ENCODE measurements around the gene MARCHF7.
"Not testable (repeated sequence)": the region's sequence is repeated elsewhere in the genome, so short reads cannot be mapped to it uniquely, and the experiment has no call there.

MARCHF7 gene, protein sequence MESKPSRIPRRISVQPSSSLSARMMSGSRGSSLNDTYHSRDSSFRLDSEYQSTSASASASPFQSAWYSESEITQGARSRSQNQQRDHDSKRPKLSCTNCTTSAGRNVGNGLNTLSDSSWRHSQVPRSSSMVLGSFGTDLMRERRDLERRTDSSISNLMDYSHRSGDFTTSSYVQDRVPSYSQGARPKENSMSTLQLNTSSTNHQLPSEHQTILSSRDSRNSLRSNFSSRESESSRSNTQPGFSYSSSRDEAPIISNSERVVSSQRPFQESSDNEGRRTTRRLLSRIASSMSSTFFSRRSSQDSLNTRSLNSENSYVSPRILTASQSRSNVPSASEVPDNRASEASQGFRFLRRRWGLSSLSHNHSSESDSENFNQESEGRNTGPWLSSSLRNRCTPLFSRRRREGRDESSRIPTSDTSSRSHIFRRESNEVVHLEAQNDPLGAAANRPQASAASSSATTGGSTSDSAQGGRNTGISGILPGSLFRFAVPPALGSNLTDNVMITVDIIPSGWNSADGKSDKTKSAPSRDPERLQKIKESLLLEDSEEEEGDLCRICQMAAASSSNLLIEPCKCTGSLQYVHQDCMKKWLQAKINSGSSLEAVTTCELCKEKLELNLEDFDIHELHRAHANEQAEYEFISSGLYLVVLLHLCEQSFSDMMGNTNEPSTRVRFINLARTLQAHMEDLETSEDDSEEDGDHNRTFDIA

DNA sequence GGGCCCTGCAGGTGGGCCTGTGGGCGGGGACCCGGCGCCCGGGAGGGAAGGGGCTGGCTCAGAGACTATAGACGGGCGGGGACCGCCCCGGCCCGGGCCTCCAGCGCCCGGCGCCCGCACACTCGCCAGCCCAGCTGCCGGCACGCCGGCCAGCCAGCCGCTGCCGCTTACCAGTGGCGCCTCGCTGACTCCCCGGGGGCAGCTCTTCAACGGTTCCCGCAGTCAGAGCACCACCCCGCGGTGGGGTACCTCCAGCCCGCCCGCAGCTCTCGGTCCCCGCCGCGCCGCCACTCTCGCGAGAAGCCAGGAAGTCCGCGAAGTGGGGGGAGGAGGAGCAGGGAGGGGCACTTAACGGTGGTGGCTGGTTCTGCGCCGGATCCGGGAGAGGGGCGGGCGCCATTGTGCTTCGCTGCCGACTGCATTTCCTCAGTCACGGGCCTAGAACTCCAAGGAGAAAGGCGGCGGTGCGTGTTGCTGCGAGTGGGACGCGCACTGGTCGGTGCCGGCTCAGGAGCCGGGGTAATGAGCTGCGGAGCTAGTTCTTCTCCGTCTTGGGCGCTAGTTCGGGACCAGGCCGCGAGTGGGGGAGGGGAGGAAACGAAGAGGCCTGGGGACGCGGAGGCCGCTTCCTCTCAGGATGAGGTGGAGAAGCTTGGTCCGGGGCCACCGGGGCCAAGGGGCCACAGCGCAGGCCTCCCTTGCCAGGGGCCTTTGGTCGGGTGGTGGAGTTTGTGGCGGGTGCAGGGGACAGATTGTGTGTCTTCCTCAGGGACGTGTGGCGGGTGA, at the start of gene MARCHF7:
MARCHF7 (plus strand) TSS at position 364 of the 786 bp plus-strand sequence. CDS start 16,517 bp downstream, outside the sequence.
- TF ChIP-seq, protein P1, sequence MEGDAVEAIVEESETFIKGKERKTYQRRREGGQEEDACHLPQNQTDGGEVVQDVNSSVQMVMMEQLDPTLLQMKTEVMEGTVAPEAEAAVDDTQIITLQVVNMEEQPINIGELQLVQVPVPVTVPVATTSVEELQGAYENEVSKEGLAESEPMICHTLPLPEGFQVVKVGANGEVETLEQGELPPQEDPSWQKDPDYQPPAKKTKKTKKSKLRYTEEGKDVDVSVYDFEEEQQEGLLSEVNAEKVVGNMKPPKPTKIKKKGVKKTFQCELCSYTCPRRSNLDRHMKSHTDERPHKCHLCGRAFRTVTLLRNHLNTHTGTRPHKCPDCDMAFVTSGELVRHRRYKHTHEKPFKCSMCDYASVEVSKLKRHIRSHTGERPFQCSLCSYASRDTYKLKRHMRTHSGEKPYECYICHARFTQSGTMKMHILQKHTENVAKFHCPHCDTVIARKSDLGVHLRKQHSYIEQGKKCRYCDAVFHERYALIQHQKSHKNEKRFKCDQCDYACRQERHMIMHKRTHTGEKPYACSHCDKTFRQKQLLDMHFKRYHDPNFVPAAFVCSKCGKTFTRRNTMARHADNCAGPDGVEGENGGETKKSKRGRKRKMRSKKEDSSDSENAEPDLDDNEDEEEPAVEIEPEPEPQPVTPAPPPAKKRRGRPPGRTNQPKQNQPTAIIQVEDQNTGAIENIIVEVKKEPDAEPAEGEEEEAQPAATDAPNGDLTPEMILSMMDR (IDR thresholded peaks at IDR 0.05; ENCODE audit: low read depth, low read length, missing control alignments) = peak; percentile 55
- H3K4me3 ChIP-seq (replicated peaks; ENCODE audit: low read depth, low read length) = peak within 1 kb of the TSS; percentile 83
- peak; percentile 70 for DNase-seq (ENCODE audit: extremely low read depth, low read depth)

DNA sequence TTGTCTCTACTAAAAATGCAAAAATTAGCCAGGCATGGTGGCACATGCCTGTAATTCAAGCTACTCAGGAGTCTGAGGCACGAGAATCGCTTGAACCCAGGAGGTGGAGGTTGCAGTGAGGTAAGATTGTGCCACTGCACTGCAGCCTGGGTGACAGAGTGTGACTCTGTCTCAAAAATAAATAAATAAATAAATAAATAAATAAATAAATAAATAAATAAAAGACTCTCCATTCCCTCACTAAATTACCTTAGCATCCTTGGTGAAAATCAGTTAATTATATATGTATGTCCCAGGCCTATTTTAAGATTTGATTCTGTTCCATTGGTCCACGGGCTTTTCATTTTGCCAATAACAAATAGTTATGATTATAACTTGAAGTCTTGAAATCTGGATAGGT, 44.9 kb upstream of the MARCHF7 start:
- H3K4me3 ChIP-seq (replicated peaks; ENCODE audit: low read depth, low read length); DNase-seq (ENCODE audit: extremely low read depth, low read depth): not testable (repeated sequence)

DNA sequence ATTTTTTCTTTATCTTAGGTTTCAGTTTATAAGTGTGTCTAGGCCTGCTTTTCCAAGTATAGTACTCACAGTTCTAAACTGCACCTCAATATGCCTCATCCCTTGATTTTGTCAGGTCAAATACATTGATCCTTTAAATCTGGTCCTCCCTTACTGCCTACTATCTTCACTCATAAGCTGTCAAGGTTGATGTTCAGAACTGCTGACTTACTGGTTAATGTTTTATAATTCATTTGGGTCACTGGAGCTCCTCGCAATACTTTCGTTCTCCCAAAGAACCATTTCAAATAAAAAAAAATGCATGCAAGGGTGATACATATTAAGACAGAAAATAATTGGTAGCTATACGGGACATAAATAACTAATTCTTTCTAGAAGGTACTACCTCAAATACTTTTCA, 41.3 kb upstream of the MARCHF7 start:
- no peak overlapping the region for H3K4me3 ChIP-seq (replicated peaks; ENCODE audit: low read depth, low read length)
- no peak for DNase-seq (ENCODE audit: extremely low read depth, low read depth)
- TF ChIP-seq, protein P1 (IDR thresholded peaks at IDR 0.05; ENCODE audit: low read depth, low read length, missing control alignments) = no peak

DNA sequence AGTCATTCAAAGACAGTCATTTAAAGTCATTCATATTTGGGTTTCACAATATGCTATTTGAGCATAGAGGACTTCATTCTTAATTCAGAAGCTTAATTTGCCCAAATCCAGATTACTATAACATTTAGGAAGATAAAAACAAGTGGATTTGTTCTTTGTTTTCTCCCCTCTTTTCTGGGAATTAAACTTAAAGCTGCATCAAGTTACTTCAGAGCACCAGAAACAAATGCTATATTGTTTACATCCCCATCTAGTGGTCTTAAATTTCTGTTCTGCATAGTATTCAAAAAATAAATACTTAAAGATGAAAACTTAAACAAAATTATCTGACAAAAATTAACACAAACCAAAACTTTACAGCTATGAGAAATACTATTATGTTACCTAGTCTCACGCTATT, 34.7 kb upstream of the MARCHF7 start:
- TF ChIP-seq, protein P1 (IDR thresholded peaks at IDR 0.05; ENCODE audit: low read depth, low read length, missing control alignments) = peak; percentile 7
- no peak overlapping the region for H3K4me3 ChIP-seq (replicated peaks; ENCODE audit: low read depth, low read length)
- DNase-seq (ENCODE audit: extremely low read depth, low read depth) = no peak

DNA sequence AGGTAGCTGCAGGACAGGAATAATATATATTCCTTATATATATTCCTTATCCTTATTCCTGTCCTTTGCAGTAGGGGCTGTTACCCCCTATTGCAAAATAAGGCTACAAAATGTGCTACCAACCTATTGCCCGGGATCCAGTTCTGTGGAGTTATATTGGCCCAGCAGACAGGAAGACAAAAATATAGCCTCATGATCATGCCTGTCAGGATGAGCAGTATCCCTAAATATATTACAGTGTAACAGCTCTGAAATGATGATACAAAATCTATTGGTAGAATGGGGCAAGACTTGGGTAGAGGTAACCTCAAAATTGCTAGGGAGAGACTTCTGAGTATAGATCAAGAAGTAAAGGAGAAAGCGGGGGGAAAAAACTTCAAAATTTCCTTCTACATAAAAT, 31.6 kb upstream of the MARCHF7 start:
- TF ChIP-seq, protein P1 (IDR thresholded peaks at IDR 0.05; ENCODE audit: low read depth, low read length, missing control alignments) = no peak
- H3K4me3 ChIP-seq (replicated peaks; ENCODE audit: low read depth, low read length) = no peak overlapping the region
- no peak for DNase-seq (ENCODE audit: extremely low read depth, low read depth)

DNA sequence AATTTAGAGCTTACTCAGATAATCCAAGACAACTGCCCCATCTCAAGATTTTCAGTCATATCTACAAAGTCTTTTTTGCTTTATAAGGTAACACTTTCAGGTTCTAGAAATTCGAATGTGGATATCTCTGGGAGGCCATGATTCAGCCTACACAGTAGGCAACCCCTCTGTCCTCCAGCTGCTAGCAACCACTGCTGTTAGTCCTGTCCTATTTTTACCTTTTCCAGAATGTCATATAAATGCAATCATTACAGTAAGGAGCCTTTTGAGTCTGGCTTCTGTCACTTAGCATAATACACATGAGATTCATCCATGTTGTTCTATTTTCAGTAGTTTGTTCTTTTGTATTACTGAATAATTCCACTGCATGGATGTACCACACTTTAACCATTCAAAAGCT, 28.5 kb upstream of the MARCHF7 start:
- no peak overlapping the region for H3K4me3 ChIP-seq (replicated peaks; ENCODE audit: low read depth, low read length)
- no peak for DNase-seq (ENCODE audit: extremely low read depth, low read depth)
- TF ChIP-seq, protein P1 (IDR thresholded peaks at IDR 0.05; ENCODE audit: low read depth, low read length, missing control alignments) = no peak

DNA sequence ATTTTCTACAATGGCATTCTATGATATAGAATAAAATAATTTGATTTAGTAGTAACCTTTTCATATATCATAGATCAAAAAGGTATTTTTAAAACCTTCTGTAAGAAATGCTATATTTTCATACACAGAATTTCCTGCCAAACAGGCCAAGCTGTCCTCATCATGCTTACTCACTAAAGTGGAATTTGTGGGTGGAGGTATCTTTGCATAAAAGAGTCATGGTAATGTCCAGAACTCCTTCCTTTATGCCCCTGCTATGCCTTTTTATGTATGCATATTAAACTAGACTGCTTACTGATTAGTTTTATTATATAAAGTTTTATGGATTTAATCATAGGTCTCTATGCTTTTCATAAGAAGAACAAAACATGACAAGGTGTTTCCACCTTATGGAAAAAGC, 27.5 kb upstream of the MARCHF7 start:
- peak; percentile 5 for DNase-seq (ENCODE audit: extremely low read depth, low read depth)
- TF ChIP-seq, protein P1 (IDR thresholded peaks at IDR 0.05; ENCODE audit: low read depth, low read length, missing control alignments) = no peak
- H3K4me3 ChIP-seq (replicated peaks; ENCODE audit: low read depth, low read length) = no peak overlapping the region
